PFSK-1 (cell line): ENCODE data around the gene AREG.

Source experiments
- FOXP2 ChIP-seq: optimal IDR thresholded peaks from 2 replicates; pipeline ENCODE3; 2011; ENCODE audit warnings: borderline replicate concordance, control low read depth, inconsistent platforms; ENCODE audit not compliant: insufficient read depth; ENCODE audit errors: extremely low read length, extremely low read depth
- POLR2AphosphoS5 ChIP-seq: IDR thresholded peaks from 2 replicates; pipeline ENCODE4 v1.6.1; 2012; ENCODE audit warnings: low read depth, mild to moderate bottlenecking, control low read depth, low read length, moderate library complexity
- SIN3A ChIP-seq: IDR thresholded peaks from 2 replicates; pipeline ENCODE4 v1.6.1; 2012; ENCODE audit warnings: mild to moderate bottlenecking, low read length, moderate library complexity, borderline replicate concordance; ENCODE audit not compliant: insufficient read depth
- TAF1 ChIP-seq: IDR thresholded peaks from 2 replicates; pipeline ENCODE4 v1.6.1; 2012; ENCODE audit warnings: low read length, control low read depth, borderline replicate concordance; ENCODE audit not compliant: insufficient read depth
- TF ChIP-seq, protein P1 (sequence below), 2 experiments: IDR thresholded peaks; 2 replicates each; pipeline versions ENCODE4 v1.6.1 to v1.8.0; 2011 to 2012; ENCODE audit warnings: low read depth in 2 of 2, low read length in 2 of 2, control low read depth in 1 of 2, inconsistent platforms in 1 of 2, mild to moderate bottlenecking in 1 of 2, moderate library complexity in 1 of 2; ENCODE audit not compliant: insufficient read depth in 1 of 2

AREG gene

DNA sequence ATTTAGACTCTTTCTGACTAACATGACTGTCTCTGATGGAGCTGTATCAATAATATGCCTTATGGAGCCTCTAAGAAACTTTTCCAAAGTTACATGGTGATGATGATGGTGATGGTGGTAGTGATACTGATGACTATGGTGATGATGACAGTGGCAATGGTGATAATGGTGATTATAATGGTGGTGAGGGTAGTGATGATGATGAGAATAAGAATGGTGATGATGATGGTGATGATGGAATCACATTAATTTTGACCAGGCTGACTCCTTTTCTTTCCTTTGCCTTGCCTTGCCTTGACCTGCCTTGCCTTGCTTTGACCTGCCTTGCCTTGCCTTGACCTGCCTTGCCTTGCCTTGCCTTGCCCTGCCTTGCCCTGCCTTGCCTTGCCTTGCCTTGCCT is 31.7 kb upstream of the AREG start:
- TF ChIP-seq POLR2AphosphoS5 (no peak), SIN3A (no peak), TAF1 (no peak), FOXP2 (no peak)
- TF ChIP-seq, protein P1, sequence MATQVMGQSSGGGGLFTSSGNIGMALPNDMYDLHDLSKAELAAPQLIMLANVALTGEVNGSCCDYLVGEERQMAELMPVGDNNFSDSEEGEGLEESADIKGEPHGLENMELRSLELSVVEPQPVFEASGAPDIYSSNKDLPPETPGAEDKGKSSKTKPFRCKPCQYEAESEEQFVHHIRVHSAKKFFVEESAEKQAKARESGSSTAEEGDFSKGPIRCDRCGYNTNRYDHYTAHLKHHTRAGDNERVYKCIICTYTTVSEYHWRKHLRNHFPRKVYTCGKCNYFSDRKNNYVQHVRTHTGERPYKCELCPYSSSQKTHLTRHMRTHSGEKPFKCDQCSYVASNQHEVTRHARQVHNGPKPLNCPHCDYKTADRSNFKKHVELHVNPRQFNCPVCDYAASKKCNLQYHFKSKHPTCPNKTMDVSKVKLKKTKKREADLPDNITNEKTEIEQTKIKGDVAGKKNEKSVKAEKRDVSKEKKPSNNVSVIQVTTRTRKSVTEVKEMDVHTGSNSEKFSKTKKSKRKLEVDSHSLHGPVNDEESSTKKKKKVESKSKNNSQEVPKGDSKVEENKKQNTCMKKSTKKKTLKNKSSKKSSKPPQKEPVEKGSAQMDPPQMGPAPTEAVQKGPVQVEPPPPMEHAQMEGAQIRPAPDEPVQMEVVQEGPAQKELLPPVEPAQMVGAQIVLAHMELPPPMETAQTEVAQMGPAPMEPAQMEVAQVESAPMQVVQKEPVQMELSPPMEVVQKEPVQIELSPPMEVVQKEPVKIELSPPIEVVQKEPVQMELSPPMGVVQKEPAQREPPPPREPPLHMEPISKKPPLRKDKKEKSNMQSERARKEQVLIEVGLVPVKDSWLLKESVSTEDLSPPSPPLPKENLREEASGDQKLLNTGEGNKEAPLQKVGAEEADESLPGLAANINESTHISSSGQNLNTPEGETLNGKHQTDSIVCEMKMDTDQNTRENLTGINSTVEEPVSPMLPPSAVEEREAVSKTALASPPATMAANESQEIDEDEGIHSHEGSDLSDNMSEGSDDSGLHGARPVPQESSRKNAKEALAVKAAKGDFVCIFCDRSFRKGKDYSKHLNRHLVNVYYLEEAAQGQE (IDR thresholded peaks at IDR 0.05; ENCODE audit: insufficient read depth in 1 of 2, low read depth in 2 of 2, low read length in 2 of 2), result no peak

DNA sequence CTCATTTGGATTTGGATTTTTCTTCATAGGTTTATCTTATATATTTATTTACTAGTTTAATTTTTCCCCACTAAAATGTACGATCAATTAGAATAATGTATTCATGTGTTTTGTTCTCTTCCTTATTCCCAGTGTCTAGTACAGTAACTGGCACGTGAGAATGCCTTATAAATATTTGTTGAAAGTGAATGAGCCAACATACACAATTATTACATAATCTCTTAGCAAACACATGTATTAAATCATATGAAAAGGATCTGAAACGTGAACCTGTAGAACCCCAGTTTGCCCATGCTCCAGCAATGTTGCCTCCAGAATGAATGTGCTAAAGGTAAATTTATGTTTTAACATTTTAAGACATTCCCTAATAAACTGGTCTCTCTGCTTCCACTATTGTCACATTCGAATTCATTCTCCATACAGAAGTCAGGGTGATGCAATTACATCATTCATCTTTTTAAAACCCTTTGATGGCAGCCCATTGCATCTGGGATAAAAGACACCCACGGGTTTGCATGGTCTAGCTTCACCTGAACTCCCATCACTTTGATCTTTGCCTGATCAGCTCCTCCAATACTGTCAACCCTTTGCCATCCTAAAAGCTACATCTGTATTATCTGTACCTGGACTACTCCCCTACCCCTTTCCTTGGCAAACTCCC is 30.7 kb upstream of the AREG start:
- no peak for TF ChIP-seq FOXP2
- no peak for TF ChIP-seq POLR2AphosphoS5
- no peak for TF ChIP-seq TAF1
- TF ChIP-seq, protein P1 (IDR thresholded peaks at IDR 0.05; ENCODE audit: insufficient read depth in 1 of 2, low read depth in 2 of 2, low read length in 2 of 2), result no peak
- TF ChIP-seq SIN3A, result no peak

GRCh38 chr4:74415602-74416300 is 29.2 kb upstream of the AREG start:
- TF ChIP-seq, protein P1 (IDR thresholded peaks at IDR 0.05; ENCODE audit: insufficient read depth in 1 of 2, low read depth in 2 of 2, low read length in 2 of 2), result no peak
- TF ChIP-seq FOXP2, result no peak
- TF ChIP-seq TAF1, result no peak
- no peak for TF ChIP-seq SIN3A
- no peak for TF ChIP-seq POLR2AphosphoS5

DNA sequence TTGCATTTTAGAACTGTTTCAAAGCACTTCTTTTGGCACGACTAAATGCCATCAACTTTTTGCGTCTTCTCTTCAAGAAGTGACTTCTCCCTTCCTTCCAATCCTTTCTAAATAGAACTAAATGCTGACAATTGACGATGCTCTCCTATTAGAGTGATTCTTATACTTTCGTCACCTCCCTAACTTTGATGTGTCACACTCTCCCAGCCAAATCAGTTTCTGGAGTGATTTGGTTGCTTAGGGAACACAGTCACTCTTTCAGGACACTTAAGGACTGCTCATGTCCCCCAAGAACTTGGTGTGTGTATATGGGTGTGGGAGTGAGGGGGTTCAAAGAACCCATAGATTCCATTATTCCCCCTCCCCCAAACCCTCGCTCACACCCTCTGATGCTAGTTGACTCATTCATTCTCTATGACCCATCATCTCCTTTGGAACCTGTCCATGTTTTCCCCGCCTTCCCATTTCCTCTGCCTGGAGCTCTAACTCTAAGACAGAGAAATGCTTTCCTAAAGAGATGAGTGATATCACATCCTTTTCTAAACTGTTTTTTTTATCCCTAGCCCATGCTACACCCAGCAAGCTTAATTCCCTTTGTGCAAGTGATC is 26.8 kb upstream of the AREG start:
- TF ChIP-seq TAF1 (no peak), SIN3A (peak; percentile 58; the same call in 1 of the 2 replicates), POLR2AphosphoS5 (no peak)

DNA sequence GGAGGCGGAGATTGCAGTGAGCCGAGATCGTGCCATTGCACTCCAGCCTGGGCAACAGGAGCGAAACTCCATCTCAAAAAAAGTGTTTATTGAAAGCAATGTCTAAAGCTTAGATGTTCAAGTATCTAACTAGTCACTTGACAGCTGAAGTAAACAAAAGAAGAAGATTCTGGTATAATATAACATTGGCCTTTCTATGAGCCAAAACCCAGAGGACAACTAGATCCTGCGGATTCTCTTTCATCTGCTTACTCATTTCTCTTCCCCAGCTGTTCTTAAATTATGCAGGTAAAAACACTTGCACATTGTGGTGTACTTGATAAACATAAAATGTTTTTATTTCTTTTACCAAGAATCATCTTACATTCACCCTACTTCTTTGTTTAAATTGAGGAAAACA is 24.1 kb upstream of the AREG start:
- TF ChIP-seq, protein P1 (IDR thresholded peaks at IDR 0.05; ENCODE audit: insufficient read depth in 1 of 2, low read depth in 2 of 2, low read length in 2 of 2), result no peak
- no peak for TF ChIP-seq POLR2AphosphoS5
- TF ChIP-seq TAF1, result no peak
- no peak for TF ChIP-seq FOXP2
- TF ChIP-seq SIN3A, result no peak
